MM.1S (cell line): ENCODE results near the gene LIFR.

Experiments
- CTCF ChIP-seq: fragments of 300-600 bp; sonication (generic); IDR thresholded peaks from 2 replicates; pipeline ENCODE4 v1.5.1; 2016; ENCODE audit warnings: antibody characterized with exemption, low read length, mixed read lengths
- EZH2 ChIP-seq: fragments of 300-600 bp; sonication (generic); optimal IDR thresholded peaks from 2 replicates; pipeline ENCODE3; 2017; ENCODE audit warnings: low read depth, mild to moderate bottlenecking, antibody characterized with exemption, low read length, mixed read lengths
- EZH2phosphoT487 ChIP-seq: fragments of 300-600 bp; sonication (generic); IDR thresholded peaks from 2 replicates; pipeline ENCODE4 v1.6.1; 2018; ENCODE audit warnings: antibody characterized with exemption, low read length

- TF ChIP-seq CTCF (no peak), EZH2phosphoT487 (no peak), EZH2 (no peak)
Measured at GRCh38 chr5:38468978-38469706, 87.3 kb downstream of the LIFR start.
